Glomerular endothelial cell (primary cell): Measurements from ENCODE around the gene MAGEA11. TPM values are rescaled to one million over a fixed set of nuclear protein-coding genes. Genes with fewer than 3 reads are reported as not detected.
"Not testable (repeated sequence)": the region's sequence is repeated elsewhere in the genome, so short reads cannot be mapped to it uniquely, and the experiment has no call there.

Experiments
- DNase-seq: peaks from one replicate; pipeline ENCODE4 v3.0.0-alpha.2; 2011; ENCODE audit warnings: low read depth, low spot score; ENCODE audit errors: extremely low read depth
- total RNA-seq: library from RNA; depleted of rRNA; stranded (reverse); fragments of >200 nt; gene quantifications from 2 replicates; pipeline ENCODE4 v1.2.3, GENCODE V29; 2015

Gene MAGEA11
- total RNA-seq, 1 donor from 2014 or later: not detected

GRCh38 chrX:149716632-149717031 lies 4.8 kb downstream of the MAGEA11 start:
- no peak for DNase-seq

DNA sequence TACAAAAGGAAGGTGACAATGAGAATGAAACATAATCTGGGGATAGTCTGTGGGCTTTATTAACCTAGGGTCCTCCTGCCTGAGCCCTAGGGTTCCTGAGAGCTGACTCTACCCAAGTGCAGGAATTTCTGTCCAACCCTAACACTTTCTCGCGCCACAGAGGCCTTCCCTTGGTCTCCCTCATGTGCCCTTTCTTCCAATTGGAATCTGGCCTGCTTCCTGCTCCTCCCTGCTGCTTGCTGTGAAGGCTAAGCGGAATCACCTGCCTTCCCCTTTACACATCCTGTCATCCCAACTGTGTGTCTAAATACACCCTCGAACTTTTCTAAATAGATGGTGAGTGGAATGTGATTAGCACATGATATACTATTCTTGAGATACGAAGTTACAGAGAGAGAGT lies 5.9 kb downstream of the MAGEA11 start:
- no peak for DNase-seq

DNA sequence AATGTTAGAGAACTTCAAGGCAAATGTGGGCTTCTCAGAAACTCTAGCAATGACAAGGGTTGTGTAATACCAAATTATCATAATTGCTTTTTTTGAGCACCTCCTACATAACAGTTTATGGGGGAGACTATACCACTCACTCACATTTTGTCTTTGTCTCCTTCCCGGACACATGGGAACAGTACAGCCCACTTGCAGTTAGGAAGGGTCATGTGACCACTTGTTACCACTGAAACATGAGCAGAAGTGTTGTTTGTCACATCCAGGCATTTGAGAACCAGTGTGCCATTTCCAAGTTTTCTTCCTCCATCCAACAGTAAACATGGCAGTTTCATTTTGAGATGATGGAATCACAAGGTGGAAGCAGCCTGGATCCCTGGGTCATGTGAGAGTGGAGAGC lies 6.9 kb downstream of the MAGEA11 start:
- no peak for DNase-seq

DNA sequence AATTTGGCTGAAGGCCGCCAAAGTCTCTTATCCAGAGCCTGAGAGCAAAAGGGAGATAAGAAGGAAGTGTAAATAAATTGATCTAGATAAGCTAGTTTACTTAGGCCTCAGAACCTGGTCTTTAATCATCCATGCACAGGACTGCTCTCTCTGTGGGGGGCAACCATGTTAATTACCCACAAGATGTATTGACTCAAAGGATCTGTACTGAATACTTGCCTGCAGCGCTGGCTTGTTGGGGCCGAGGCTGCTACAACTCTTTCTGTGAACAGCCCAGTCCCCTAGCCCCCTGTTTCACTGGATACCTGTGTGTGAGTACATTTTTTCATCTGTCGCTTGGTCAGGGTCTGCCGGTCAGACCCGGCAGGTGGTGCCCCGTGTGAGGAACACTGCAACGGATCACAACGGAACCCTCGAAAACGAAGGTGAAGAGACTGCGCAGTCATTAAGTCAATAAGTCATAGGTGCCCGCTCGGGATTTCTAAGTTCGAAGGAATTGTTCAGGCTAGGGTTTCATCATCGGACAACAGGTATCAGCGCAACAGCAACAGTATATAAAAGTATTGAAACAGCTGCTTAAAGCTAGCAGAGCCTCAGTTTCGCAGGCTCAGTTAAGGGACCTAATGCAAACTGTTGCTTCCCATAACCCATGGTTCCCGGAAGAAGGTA lies 8.3 kb downstream of the MAGEA11 start:
- DNase-seq: no peak

- not testable (repeated sequence) for DNase-seq
Measured at GRCh38 chrX:149721241-149721640, 9.4 kb downstream of the MAGEA11 start.

DNA sequence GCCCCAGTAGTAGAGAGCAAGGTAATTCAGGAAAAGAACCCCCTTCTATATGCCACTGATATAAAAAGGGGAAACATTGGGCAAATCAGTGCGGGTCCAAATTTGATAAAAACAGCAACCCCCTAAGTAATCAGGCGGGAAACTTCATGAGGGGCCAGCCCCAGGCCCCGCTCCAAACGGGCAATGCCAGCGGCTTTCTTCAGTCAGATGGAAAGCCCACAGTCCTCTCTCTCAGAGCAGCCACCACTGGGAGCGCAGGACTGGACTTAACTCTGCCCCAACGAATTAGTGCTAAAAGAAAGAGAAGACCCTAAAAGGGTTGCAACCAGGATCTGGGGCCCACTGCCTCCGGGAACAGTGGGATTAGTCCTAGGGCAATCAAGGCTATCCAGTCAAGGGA lies 9.9 kb downstream of the MAGEA11 start:
- no peak for DNase-seq

DNA sequence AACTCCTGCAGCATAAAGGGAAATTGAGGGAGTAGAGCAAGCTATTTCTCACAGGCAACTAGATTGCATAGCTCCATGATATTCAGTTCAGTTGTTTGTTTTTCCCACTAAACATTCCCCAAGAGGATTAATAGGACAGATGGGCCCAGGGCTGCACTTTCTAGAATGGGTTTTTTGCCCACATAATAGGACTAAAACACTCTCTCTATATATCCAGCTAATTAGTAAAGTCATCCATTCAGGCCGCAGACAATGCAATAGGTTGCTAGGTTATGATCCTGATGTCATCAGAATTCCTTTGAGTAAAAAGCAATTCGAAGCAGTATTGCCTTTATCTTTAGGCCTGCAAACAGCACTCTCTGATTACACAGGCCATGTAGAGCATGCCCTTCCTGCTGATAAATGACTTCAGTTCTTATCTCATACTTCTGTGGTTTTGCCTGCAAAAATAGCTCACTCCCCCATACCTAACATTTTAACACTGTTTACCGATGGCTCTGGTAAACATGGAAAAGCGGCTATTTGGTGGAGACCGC lies 11.8 kb downstream of the MAGEA11 start:
- DNase-seq: not testable (repeated sequence)

- not testable (repeated sequence) for DNase-seq
Measured at GRCh38 chrX:149727308-149727707, 15.4 kb downstream of the MAGEA11 start.

DNA sequence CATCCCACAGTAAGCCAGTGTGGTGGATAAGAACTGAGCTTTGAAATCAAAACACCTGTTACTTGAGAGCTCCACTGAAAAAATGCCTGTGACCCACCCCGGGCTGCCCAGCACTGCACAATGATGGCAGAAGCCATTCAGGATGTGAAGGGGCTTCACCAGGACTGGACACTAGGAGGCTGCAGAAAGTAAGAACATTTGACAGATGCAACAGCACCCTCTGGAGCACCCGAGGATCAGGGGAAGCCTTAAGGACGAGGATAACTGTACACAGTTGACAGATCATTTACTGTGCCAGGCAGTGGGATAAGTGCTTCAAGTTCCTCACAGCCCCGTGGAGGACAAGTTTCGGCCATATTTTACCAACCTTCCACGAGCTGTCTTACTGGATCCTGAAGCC lies 30.4 kb downstream of the MAGEA11 start:
- not testable (repeated sequence) for DNase-seq

GRCh38 chrX:149746390-149747007 lies 34.6 kb downstream of the MAGEA11 start:
- DNase-seq: not testable (repeated sequence)

- no peak for DNase-seq
Measured at GRCh38 chrX:149757206-149758067, 45.6 kb downstream of the MAGEA11 start.

- DNase-seq: no peak
Measured at GRCh38 chrX:149758068-149758714, 46.3 kb downstream of the MAGEA11 start.

GRCh38 chrX:149758715-149759078 lies 46.8 kb downstream of the MAGEA11 start:
- not testable (repeated sequence) for DNase-seq

DNA sequence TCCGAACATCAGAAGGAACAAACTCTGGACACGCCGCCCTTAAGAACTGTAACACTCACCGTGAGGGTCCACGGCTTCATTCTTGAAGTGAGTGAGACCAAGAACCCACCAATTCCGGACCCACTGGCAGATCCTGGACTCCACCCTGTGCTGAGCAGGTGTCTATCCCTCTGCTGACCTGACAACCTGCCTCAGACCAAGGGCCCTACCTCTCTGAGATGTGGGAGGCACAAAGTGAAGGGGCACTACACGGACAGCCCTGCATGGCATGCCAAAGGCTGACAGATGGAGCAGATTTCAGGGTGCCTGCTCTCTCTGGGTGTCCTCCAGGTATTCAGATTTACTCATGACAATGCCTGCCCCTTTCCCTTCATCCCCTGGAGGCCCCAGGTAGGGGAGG lies 48.0 kb downstream of the MAGEA11 start:
- no peak for DNase-seq

DNA sequence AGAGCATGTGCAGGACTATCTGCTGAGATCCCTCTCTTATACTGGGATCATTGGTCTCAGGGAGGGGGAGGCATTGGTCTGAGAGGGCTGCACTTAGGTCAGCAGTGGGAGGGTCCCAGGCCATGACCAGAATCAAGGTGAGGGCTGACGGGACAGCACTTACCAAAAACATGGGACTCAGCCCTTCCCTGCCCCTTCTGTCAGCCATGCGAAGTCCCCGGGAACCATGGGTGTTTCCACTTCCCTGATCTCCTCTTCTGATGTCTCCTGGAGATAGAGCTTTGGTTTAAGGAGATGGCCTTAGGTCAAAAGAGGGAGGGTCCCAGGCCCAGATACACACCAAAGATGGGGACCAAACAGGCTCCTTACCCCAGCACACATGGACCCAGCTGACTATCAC lies 49.1 kb downstream of the MAGEA11 start:
- no peak for DNase-seq

- not testable (repeated sequence) for DNase-seq
Measured at GRCh38 chrX:149761858-149762674, 50.2 kb downstream of the MAGEA11 start.

GRCh38 chrX:149762696-149763614 lies 51.1 kb downstream of the MAGEA11 start:
- DNase-seq: no peak
